Measurements from ENCODE around the gene ANO1.

- TF ChIP-seq, protein P1, sequence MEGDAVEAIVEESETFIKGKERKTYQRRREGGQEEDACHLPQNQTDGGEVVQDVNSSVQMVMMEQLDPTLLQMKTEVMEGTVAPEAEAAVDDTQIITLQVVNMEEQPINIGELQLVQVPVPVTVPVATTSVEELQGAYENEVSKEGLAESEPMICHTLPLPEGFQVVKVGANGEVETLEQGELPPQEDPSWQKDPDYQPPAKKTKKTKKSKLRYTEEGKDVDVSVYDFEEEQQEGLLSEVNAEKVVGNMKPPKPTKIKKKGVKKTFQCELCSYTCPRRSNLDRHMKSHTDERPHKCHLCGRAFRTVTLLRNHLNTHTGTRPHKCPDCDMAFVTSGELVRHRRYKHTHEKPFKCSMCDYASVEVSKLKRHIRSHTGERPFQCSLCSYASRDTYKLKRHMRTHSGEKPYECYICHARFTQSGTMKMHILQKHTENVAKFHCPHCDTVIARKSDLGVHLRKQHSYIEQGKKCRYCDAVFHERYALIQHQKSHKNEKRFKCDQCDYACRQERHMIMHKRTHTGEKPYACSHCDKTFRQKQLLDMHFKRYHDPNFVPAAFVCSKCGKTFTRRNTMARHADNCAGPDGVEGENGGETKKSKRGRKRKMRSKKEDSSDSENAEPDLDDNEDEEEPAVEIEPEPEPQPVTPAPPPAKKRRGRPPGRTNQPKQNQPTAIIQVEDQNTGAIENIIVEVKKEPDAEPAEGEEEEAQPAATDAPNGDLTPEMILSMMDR (IDR thresholded peaks at IDR 0.05; ENCODE audit: insufficient read depth, low read depth, low read length) = no peak
- no peak for TF ChIP-seq EZH2 (IDR thresholded peaks at IDR 0.05; ENCODE audit: insufficient read depth, low read length)
Observed at GRCh38 chr11:70210530-70210929, 132.4 kb downstream of the ANO1 start.
